Chondrocyte (in vitro differentiated cells): Measurements from ENCODE around the gene WWOX. TPM values are rescaled to one million over a fixed set of nuclear protein-coding genes. Genes with fewer than 3 reads are reported as not detected.

Experiments used
- DNase-seq: peaks from one replicate; pipeline ENCODE4 v3.0.0; 2021; ENCODE audit warnings: mixed read lengths, low spot score
- H3K27ac Mint-ChIP-seq: one replicate; pipeline ENCODE4 v1.8.0; 2021; ENCODE audit warnings: mild to moderate bottlenecking, moderate library complexity, mixed read lengths; ENCODE audit not compliant: unreplicated experiment
- H3K27me3 Mint-ChIP-seq: 2 replicates; pipeline ENCODE4 v1.8.0; 2021; ENCODE audit warnings: low read depth, mixed read lengths
- H3K36me3 Mint-ChIP-seq: 2 replicates; pipeline ENCODE4 v1.8.0; 2021; ENCODE audit warnings: low read depth, mixed read lengths
- H3K4me1 Mint-ChIP-seq: 2 replicates; pipeline ENCODE4 v1.8.0; 2021; ENCODE audit warnings: low read depth, mild to moderate bottlenecking, mixed read lengths
- H3K4me3 Mint-ChIP-seq: one replicate; pipeline ENCODE4 v1.8.0; 2021; ENCODE audit warnings: mild to moderate bottlenecking, moderate library complexity, mixed read lengths; ENCODE audit not compliant: unreplicated experiment
- H3K9me3 Mint-ChIP-seq: 2 replicates; pipeline ENCODE4 v1.8.0; 2021; ENCODE audit warnings: low read depth, mixed read lengths
- total RNA-seq: library from RNA; stranded (reverse); gene quantifications from 3 replicates; pipeline ENCODE4 v1.2.1, GENCODE V29; 2021
- TF ChIP-seq, protein P1 (sequence below): fragments of 200-600 bp; sonication (generic); IDR thresholded peaks from 2 replicates; pipeline ENCODE4 v1.5.0; 2021; ENCODE audit warnings: antibody characterized with exemption, mild to moderate bottlenecking, moderate library complexity

Gene WWOX
- total RNA-seq, 1 donor from 2014 or later: 12.1 TPM

DNA sequence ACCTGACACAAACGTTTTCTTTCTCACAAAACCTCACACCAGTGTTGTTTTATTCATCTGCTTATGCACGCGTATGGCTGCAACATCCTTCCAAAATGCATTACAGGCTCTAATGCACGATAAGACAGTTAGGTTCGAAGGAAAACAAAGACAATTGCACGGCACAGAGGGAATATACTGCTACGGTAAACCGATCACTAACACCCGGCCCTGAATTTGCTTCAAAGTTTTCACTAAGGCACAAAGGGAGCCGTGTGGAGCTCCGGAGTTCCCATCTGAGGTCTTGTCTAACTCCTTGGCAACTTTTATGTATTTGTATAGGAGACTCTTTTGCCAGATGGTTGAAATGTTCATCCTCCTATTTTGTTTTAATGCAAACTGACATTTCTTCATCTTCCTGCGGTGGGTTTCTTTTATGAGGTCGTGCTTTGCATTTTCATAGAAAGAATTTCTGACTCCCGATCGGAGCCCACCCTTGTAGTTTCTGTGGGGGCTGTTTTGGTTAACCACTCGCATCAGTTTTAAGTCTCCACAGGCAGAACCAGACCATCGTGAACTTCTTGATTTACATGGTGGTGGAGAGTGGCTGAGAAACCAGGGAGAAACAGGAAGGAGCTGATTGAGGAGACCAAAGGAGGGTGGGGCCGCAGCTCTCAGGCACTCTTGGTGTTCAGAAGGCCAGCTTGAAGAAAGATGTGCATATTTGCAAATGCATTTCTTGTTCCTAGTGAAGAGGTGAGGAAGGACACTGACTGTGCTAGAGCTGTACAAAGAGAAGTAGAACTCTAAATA, 984.2 kb downstream of the WWOX start:
- no peak for DNase-seq
- H3K36me3 Mint-ChIP-seq: no peaks in the 10 kb centered on the region
- H3K27ac Mint-ChIP-seq: no peak overlapping the region
- TF ChIP-seq, protein P1, sequence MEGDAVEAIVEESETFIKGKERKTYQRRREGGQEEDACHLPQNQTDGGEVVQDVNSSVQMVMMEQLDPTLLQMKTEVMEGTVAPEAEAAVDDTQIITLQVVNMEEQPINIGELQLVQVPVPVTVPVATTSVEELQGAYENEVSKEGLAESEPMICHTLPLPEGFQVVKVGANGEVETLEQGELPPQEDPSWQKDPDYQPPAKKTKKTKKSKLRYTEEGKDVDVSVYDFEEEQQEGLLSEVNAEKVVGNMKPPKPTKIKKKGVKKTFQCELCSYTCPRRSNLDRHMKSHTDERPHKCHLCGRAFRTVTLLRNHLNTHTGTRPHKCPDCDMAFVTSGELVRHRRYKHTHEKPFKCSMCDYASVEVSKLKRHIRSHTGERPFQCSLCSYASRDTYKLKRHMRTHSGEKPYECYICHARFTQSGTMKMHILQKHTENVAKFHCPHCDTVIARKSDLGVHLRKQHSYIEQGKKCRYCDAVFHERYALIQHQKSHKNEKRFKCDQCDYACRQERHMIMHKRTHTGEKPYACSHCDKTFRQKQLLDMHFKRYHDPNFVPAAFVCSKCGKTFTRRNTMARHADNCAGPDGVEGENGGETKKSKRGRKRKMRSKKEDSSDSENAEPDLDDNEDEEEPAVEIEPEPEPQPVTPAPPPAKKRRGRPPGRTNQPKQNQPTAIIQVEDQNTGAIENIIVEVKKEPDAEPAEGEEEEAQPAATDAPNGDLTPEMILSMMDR: no peak
- H3K9me3 Mint-ChIP-seq: no peaks in the 10 kb centered on the region
- H3K27me3 Mint-ChIP-seq: no peaks in the 10 kb centered on the region
- H3K4me1 Mint-ChIP-seq: no peaks in the 10 kb centered on the region
- no peak overlapping the region for H3K4me3 Mint-ChIP-seq

DNA sequence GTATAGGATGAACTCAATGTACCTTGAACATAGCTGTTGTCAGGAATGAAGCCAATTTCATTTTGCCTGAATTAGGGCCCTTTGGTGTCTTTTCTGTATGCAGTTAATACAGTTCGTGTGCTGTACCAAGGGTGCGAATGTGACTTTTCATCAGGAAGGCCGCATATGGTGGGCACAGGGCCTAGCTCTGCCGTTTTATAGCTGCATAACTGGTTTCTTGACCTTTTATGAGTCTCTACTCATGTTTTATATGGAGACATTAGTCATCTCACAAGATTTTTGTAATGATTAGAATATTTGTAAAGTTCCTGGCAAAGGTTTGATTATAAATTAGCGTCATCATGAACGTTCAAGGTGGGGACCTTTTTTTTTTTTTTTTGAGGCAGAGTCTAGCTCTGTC, 989.5 kb downstream of the WWOX start:
- no peaks in the 10 kb centered on the region for H3K36me3 Mint-ChIP-seq
- H3K9me3 Mint-ChIP-seq: peaks cover 3% of the 10 kb centered on the region
- no peak overlapping the region for H3K4me3 Mint-ChIP-seq
- H3K4me1 Mint-ChIP-seq: no peaks in the 10 kb centered on the region
- no peaks in the 10 kb centered on the region for H3K27me3 Mint-ChIP-seq
- no peak for DNase-seq
- TF ChIP-seq, protein P1: no peak
- H3K27ac Mint-ChIP-seq: no peak overlapping the region

DNA sequence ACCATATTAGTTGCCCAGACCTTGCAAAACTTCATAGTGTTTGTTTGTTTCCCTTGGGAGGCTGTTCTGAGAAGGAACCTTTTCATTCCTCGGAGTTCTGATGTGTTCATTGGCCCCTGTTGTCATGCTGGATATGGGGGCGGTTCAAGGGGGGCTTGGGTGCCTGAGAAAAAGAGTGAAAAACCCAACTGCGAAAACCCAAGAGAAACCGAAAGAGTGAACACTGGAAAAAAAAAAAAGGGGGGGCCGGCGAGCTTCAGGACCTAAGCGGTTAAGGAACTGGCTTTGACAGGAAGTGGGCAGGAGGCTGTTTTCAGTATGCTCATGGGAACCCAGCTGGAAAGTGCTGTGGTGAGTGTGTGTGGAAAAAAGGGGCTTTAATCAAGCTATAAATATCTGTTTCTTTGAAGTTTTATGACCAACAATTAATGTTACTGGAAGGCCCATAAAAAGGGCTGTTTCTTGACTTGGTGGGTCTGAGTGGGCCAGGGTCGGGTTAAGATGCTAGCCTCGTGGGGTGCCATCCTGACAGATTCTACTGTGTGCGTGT, 990.4 kb downstream of the WWOX start:
- H3K4me1 Mint-ChIP-seq: no peaks in the 10 kb centered on the region
- DNase-seq: no peak
- H3K36me3 Mint-ChIP-seq: no peaks in the 10 kb centered on the region
- no peak overlapping the region for H3K4me3 Mint-ChIP-seq
- H3K27me3 Mint-ChIP-seq: no peaks in the 10 kb centered on the region
- H3K9me3 Mint-ChIP-seq: peaks cover 3% of the 10 kb centered on the region
- H3K27ac Mint-ChIP-seq: no peak overlapping the region
- TF ChIP-seq, protein P1: no peak

DNA sequence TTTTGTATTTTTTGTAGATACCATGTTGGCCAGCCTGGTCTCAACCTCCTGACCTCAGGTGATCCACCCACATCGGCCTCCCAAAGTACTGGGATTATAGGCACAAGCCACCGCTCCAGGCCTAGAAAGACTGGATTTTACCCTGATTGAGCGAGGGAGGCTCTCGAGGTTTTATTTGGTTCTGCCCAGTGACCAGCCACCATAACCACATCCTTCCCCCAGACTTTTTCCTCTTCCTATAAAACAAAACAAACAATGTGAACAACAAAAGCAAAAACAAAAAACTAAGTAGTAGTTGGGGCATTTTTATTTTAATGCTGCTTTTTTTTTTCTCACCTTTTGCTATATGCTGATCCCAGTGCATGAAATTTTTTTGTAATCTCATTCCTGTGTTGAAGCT, 991.5 kb downstream of the WWOX start:
- no peaks in the 10 kb centered on the region for H3K4me1 Mint-ChIP-seq
- peaks cover 3% of the 10 kb centered on the region for H3K9me3 Mint-ChIP-seq
- H3K27me3 Mint-ChIP-seq: no peaks in the 10 kb centered on the region

DNA sequence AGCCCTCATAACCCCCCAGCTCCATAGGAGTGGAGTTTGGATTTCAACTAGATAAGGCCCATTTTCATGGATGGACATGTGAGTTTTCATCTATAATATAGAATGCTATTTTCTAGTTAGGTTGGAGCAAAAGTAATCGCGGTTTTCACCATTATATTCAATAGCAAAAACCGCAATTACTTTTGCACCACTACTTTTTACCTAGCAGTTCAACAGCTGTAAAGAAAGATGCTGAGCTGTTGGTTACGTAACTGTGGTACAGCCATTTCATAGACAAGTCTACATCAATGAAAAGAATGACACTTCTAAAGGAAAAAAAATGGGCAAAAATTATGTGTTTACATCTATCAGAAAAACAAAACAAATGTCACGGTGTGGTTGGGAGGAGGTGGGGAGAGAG, 993.4 kb downstream of the WWOX start:
- Mint-ChIP-seq H3K4me3 (no peak overlapping the region), H3K27me3 (no peaks in the 10 kb centered on the region), H3K36me3 (no peaks in the 10 kb centered on the region), H3K9me3 (peaks cover 3% of the 10 kb centered on the region), H3K27ac (no peak overlapping the region), H3K4me1 (no peaks in the 10 kb centered on the region)
- TF ChIP-seq, protein P1: no peak
- no peak for DNase-seq

More for the DNA sequence above, 991.5 kb downstream of the WWOX start:
- H3K4me3 Mint-ChIP-seq: no peak overlapping the region
- H3K36me3 Mint-ChIP-seq: no peaks in the 10 kb centered on the region
- DNase-seq: no peak
- TF ChIP-seq, protein P1: no peak
- H3K27ac Mint-ChIP-seq: no peak overlapping the region
